Breast epithelium (tissue), 4 donors: ENCODE results near the gene ASXL2. TPM values are rescaled to one million over a fixed set of nuclear protein-coding genes. Genes with fewer than 3 reads are reported as not detected.

Experiments
- DNase-seq, 2 donors: peaks; one replicate each; pipeline ENCODE4 v3.0.0-alpha.2; 2019; ENCODE audit warnings: low spot score in 2 of 2
- H3K27ac ChIP-seq, 2 donors: fragments of 200-600 bp; sonication (generic) in 1 of 2; one replicate each; pipeline ENCODE4 v1.5.1; 2016 to 2019; ENCODE audit warnings: mild to moderate bottlenecking in 1 of 2
- H3K27me3 ChIP-seq, 2 donors: fragments of 200-600 bp; sonication (generic) in 1 of 2; one replicate each; pipeline versions ENCODE4 v1.5.1 to v1.6.0; 2017 to 2019; ENCODE audit warnings: control low read depth in 1 of 2, mild to moderate bottlenecking in 1 of 2
- H3K36me3 ChIP-seq: fragments of 200-600 bp; one replicate; pipeline ENCODE4 v1.5.1; 2019
- H3K4me1 ChIP-seq, 2 donors: fragments of 200-600 bp; sonication (generic); one replicate each; pipeline ENCODE4 v1.5.1; 2016 to 2019; ENCODE audit warnings: control low read depth in 1 of 2
- H3K4me3 ChIP-seq, 3 donors: fragments of 200-600 bp; sonication (generic); 1 replicate in 2 of 3; 2 replicates in 1 of 3; pipeline ENCODE4 v1.5.1; 2016 to 2019; ENCODE audit warnings: mild to moderate bottlenecking in 3 of 3, moderate library complexity in 2 of 3
- H3K9me3 ChIP-seq, 2 donors: fragments of 200-600 bp; sonication (generic) in 1 of 2; one replicate each; pipeline ENCODE4 v1.5.1; 2016 to 2019; ENCODE audit warnings: control low read depth in 1 of 2
- POLR2A ChIP-seq: fragments of 450-650 bp; IDR thresholded peaks from one replicate; pipeline ENCODE4 v1.6.1; 2016; ENCODE audit warnings: antibody characterized with exemption, mild to moderate bottlenecking, moderate library complexity
- POLR2AphosphoS5 ChIP-seq, 3 donors: sonication (generic); formaldehyde crosslinking; IDR thresholded peaks; one replicate each; pipeline ENCODE4 v1.6.1; 2017; ENCODE audit warnings: antibody characterized with exemption in 3 of 3
- intact Hi-C: fragments of 100-400 bp; cut with DNase I; formaldehyde crosslinking; loops from one replicate; pipeline ENCODE4 v1.15.1; 2023; ENCODE audit warnings: low total_unique reads
- total RNA-seq, 3 donors: library from RNA; depleted of rRNA; stranded (reverse); fragments of >200 nt; gene quantifications; one replicate each; pipeline ENCODE4 v1.1.0, GENCODE V29; 2016
- TF ChIP-seq, protein P1 (sequence below), 3 donors: fragments of 450-650 bp; IDR thresholded peaks; one replicate each; pipeline ENCODE4 v1.5.1; 2016 to 2017; ENCODE audit warnings: antibody characterized with exemption in 3 of 3, mild to moderate bottlenecking in 3 of 3, moderate library complexity in 3 of 3

The ASXL2 gene
- total RNA-seq: 10 to 100 TPM; 16.4 to 18.2 (median 17.4) TPM

- H3K9me3 ChIP-seq: no peaks in the 10 kb centered on the region
- H3K4me3 ChIP-seq: peak within 1 kb of the TSS; percentile 87 to 99 (median 92)
- peak; percentile 95 to 96 for DNase-seq
- no peaks in the 10 kb centered on the region for H3K36me3 ChIP-seq
- TF ChIP-seq POLR2A: peak; percentile 54
- TF ChIP-seq POLR2AphosphoS5 (IDR thresholded peaks at IDR 0.05): peak; percentile 77 to 83 (median 82)
- TF ChIP-seq, protein P1, sequence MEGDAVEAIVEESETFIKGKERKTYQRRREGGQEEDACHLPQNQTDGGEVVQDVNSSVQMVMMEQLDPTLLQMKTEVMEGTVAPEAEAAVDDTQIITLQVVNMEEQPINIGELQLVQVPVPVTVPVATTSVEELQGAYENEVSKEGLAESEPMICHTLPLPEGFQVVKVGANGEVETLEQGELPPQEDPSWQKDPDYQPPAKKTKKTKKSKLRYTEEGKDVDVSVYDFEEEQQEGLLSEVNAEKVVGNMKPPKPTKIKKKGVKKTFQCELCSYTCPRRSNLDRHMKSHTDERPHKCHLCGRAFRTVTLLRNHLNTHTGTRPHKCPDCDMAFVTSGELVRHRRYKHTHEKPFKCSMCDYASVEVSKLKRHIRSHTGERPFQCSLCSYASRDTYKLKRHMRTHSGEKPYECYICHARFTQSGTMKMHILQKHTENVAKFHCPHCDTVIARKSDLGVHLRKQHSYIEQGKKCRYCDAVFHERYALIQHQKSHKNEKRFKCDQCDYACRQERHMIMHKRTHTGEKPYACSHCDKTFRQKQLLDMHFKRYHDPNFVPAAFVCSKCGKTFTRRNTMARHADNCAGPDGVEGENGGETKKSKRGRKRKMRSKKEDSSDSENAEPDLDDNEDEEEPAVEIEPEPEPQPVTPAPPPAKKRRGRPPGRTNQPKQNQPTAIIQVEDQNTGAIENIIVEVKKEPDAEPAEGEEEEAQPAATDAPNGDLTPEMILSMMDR (IDR thresholded peaks at IDR 0.05): no peak
- H3K27ac ChIP-seq: peak within 1 kb of the TSS; percentile 91 to 96
- H3K27me3 ChIP-seq: no peaks in the 10 kb centered on the region
- no peaks in the 10 kb centered on the region for H3K4me1 ChIP-seq
- intact Hi-C loops: no loop called here
These were observed at the start of gene ASXL2 for GRCh38 chr2:25878361-25879132. ASXL2 (minus strand) TSS chr2:25878487; CDS start chr2:25878222, 265 bp downstream.

GRCh38 chr2:25926984-25927756 lies 48.9 kb upstream of the ASXL2 start:
- TF ChIP-seq POLR2AphosphoS5 (IDR thresholded peaks at IDR 0.05): no peak
- TF ChIP-seq, protein P1 (IDR thresholded peaks at IDR 0.05): no peak
- no peak for TF ChIP-seq POLR2A

DNA sequence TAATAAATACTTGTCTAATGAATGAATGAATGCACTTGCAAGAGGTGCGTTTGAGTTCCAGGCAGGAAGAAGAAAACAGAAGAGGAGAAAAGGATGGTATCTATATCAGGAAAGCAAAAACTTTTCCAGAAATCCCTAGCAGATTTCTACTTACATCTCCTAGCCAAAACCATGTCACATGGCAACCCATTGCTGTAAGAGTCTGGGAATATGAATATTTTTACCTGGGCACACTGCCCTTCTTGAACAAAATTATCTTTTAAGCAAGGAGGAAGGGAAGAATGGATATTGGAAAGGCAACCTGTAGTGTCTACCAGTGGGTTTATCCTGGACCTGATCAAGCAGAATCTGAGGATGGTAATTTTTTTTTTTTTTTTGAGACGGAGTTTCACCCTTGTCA lies 44.2 kb upstream of the ASXL2 start:
- Histone ChIP-seq H3K27me3 (no peaks in the 10 kb centered on the region), H3K36me3 (no peaks in the 10 kb centered on the region), H3K4me3 (no peak overlapping the region), H3K9me3 (no peaks in the 10 kb centered on the region), H3K4me1 (no peaks in the 10 kb centered on the region), H3K27ac (no peak overlapping the region)
- TF ChIP-seq POLR2AphosphoS5 (IDR thresholded peaks at IDR 0.05) (no peak), POLR2A (no peak)
- TF ChIP-seq, protein P1 (IDR thresholded peaks at IDR 0.05): no peak
- DNase-seq: no peak
- intact Hi-C loops: no loop called here

More at GRCh38 chr2:25926984-25927756, 48.9 kb upstream of the ASXL2 start:
- H3K36me3 ChIP-seq: peaks cover 4% of the 10 kb centered on the region
- H3K4me1 ChIP-seq: no peaks in the 10 kb centered on the region
- no peaks in the 10 kb centered on the region for H3K9me3 ChIP-seq
- no peak for DNase-seq
- H3K27me3 ChIP-seq: no peaks in the 10 kb centered on the region
- intact Hi-C loops: no loop called here
- no peak overlapping the region for H3K4me3 ChIP-seq
- no peak overlapping the region for H3K27ac ChIP-seq

DNA sequence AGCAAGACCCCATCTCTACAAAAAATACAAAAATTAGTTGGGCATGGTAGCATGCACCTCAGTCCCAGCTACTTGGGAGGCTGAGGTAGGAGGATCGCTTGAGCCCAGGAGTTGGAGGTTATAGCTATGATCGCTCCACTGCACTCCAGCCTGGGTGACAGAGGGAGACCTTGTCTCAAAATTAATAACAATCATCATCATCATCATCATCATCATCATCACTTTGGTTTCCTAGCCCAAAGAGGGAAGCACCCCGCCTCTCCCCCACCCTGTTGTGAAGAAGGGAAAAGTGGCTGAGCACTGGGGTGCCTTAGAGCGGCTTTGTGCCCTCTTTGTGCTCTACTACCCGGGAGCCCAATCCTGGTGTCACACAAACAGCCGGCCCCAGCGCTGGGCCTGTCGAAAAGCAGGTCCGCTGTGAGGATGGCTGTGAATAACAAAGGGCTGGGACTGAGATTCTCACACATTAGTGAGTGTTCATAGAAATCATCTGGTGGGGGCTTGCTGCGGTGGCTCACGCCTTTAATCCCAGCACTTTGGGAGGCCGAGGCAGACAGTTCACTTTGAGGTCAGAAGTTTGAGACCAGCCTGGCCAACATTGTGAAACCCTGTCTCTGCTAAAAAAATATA lies 42.6 kb upstream of the ASXL2 start:
- no peak for DNase-seq
- no peaks in the 10 kb centered on the region for H3K27me3 ChIP-seq
- no peak overlapping the region for H3K4me3 ChIP-seq
- intact Hi-C loops: no loop called here
- H3K9me3 ChIP-seq: no peaks in the 10 kb centered on the region
- H3K36me3 ChIP-seq: no peaks in the 10 kb centered on the region
- H3K27ac ChIP-seq: no peak overlapping the region
- TF ChIP-seq, protein P1 (IDR thresholded peaks at IDR 0.05): no peak
- TF ChIP-seq POLR2A (no peak), POLR2AphosphoS5 (IDR thresholded peaks at IDR 0.05) (no peak)
- no peaks in the 10 kb centered on the region for H3K4me1 ChIP-seq
